ENCODE results near the gene PTPN7.

Gene PTPN7

GRCh38 chr1:202106340-202107254 lies 53.8 kb downstream of the PTPN7 start:
- DNase-seq (ENCODE audit: low read depth in 2 of 2), result no peak

- no peak for DNase-seq (ENCODE audit: low read depth in 2 of 2)
These were observed 54.6 kb downstream of the PTPN7 start for GRCh38 chr1:202105571-202106339.

GRCh38 chr1:202104073-202104472 lies 56.3 kb downstream of the PTPN7 start:
- no peak for DNase-seq (ENCODE audit: low read depth in 2 of 2)

GRCh38 chr1:202101184-202101583 lies 59.2 kb downstream of the PTPN7 start:
- DNase-seq (ENCODE audit: low read depth in 2 of 2), result no peak
